ENCODE results near the gene SLC37A2.

DNA sequence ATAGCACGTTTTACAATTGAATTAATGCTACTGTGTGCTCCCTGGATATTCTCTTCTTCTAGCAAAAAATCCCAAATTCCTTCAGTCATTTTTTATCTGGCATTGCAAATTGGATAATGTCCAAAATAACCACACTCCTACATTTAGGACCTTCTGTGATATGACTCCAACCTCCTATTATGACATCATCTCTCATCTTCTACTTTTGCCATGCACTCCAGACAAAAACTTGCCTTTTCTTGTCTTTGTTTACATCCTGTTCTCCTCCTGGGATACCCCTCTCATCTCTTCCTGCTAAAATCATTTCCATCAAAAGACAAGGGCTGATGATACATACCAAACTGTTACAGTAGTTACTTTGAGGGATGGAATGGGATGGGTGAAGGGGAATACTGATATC, 69.0 kb downstream of the SLC37A2 start:
- no peak for TF ChIP-seq POLR2AphosphoS5 (IDR thresholded peaks at IDR 0.05; ENCODE audit: borderline replicate concordance, low read depth, low read length)
- no peak for TF ChIP-seq EZH2 (IDR thresholded peaks at IDR 0.05)
